HG03469 (cell line): ENCODE measurements around the gene PRMT6.
"Not testable (repeated sequence)": the region's sequence is repeated elsewhere in the genome, so short reads cannot be mapped to it uniquely, and the experiment has no call there.

Source experiments
- ATAC-seq: cut with Tn5 transposase; IDR thresholded peaks from one replicate; pipeline ENCODE4 v1.9.1; 2021; ENCODE audit warnings: mild to moderate bottlenecking, moderate library complexity, moderate number of reproducible peaks; ENCODE audit not compliant: unreplicated experiment

The PRMT6 gene

DNA sequence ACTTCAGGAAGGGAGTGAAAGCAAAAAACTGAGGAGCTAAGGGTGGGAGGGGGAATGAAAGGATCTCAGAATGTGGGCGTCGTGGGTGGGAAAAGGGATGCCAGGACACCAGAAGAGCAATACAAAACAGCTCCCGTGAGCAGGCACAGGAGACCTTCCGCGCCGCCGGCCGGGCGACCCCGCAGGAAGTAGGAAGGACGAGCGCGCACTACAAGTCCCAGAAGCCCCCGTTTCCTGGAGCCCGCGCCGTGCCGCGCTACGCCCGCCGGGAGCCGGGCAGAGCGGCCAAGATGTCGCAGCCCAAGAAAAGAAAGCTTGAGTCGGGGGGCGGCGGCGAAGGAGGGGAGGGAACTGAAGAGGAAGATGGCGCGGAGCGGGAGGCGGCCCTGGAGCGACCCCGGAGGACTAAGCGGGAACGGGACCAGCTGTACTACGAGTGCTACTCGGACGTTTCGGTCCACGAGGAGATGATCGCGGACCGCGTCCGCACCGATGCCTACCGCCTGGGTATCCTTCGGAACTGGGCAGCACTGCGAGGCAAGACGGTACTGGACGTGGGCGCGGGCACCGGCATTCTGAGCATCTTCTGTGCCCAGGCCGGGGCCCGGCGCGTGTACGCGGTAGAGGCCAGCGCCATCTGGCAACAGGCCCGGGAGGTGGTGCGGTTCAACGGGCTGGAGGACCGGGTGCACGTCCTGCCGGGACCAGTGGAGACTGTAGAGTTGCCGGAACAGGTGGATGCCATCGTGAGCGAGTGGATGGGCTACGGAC, at the start of gene PRMT6:
Gene PRMT6, plus strand, starts transcription at position 249 of the 771 bp plus-strand sequence. Its CDS starts 42 bp downstream, at position 291.
- peak; percentile 81 for ATAC-seq

DNA sequence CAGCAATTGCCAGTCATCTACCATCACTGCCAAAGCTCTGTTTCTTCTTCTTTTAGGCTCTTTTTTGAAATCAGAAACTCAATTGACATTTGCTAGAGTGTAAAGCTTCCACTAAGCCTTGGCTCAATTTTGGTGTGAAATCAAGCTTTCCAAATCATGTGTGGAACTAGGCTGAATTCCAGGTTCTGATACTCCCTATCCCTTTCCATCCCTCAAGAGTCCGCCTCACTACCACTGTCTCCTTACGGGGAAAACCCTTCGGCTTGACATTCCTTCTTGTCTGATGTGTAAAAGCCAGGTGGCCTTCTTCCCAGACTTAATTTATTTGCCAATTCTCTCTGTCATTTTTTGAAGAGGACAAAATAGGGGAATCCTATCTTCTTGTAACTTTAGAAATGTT, 47.2 kb upstream of the PRMT6 start:
- ATAC-seq: no peak

DNA sequence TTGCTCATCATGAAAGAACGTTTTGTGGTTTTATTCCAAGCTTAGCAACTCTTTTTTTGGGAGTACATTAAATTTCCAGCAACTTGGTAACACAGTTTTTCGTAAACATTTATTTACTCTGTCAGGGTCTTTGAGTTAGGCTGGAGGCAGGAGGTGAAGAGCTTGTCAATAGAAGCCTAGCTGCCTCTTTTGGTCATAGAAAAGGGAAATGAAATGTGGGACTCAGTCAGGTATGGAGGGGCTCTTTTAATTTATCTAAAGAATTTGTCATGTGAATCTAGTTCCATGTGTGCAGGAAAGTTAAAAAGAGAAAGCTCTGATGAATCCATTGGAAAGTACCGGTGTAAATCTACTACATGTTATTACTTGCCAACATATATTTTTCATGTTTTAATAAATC, 45.9 kb upstream of the PRMT6 start:
- peak; percentile 71 for ATAC-seq

DNA sequence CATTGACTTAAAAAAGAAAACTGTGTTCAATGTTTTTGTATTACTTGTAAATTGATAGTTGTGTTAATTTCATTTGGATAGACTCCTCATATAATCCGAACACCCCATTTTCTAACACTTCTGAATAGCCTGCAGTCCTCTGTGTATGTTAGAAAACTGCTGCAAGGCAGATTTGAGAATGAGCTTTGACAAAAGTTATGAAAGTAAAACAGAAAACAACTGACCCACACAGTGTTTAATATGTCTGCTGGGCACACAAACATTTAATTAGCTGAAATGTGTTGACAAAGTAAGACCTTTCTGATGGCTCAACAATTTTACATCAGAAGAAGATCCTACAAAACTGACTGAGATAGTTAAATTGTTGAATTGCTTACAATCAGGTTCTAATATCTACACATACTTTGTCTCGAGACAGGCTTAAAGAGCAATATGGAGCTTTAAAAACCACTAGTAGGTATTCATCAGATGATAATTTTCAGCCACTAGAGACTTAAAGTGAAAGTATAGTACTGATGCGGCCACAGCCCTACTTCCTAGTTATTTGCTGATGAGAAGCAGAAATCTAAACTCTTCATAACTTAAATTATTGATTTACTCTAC, 40.0 kb upstream of the PRMT6 start:
- ATAC-seq: peak; percentile 79

DNA sequence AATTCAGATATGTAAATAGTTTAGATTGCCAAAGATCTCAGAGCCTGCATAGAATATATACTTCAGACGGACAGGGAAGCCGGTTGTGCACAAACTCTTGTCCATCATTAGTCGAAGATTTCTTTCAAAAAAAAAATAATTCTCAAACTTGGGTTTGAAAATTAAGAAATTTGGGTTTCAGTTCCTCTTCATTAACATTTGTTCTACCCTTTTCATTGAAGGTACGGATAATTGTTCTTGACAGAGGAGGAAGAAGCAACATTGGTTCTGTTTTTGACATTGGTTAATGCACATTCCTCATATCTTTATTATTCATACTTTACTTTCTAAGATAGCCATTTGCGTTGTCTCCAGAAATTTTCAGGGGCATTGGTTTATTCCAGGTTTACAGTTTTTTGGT, 38.0 kb upstream of the PRMT6 start:
- no peak for ATAC-seq

DNA sequence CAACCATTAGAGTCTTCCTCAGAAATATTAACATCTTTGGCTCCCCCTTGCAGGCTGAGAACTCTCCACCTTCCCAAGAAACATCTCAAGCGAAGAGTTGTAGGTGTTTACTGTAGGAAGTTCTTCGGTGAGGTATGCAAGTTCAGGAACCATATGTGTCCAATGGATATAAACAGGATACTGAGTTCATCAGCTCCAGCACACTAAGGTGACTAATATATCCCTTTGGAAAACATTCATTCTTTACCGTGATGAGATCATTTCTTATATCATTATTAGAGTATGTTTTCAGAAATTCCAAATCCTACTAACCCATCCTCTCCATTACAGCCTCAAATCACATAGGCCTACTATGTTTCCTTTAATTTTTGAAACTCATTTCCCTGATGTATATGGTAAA, 37.3 kb upstream of the PRMT6 start:
- no peak for ATAC-seq

DNA sequence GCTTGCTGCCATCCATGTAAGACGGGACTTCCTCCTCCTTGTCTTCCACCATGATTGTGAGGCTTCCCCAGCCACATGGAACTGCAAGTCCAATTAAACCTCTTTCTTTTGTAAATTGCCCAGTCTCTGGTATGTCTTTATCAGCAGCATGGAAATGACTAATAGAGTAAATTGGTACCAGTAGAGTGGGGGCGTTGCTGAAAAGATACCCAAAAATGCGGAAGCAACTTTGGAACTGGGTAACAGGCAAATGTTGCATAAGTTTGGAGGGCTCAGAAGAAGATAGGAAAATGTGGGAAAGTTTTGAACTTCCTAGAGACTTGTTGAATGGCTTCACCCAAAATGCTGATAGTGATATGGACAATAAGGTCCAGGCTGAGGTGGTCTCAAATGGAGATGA, 17.6 kb upstream of the PRMT6 start:
- ATAC-seq: not testable (repeated sequence)

DNA sequence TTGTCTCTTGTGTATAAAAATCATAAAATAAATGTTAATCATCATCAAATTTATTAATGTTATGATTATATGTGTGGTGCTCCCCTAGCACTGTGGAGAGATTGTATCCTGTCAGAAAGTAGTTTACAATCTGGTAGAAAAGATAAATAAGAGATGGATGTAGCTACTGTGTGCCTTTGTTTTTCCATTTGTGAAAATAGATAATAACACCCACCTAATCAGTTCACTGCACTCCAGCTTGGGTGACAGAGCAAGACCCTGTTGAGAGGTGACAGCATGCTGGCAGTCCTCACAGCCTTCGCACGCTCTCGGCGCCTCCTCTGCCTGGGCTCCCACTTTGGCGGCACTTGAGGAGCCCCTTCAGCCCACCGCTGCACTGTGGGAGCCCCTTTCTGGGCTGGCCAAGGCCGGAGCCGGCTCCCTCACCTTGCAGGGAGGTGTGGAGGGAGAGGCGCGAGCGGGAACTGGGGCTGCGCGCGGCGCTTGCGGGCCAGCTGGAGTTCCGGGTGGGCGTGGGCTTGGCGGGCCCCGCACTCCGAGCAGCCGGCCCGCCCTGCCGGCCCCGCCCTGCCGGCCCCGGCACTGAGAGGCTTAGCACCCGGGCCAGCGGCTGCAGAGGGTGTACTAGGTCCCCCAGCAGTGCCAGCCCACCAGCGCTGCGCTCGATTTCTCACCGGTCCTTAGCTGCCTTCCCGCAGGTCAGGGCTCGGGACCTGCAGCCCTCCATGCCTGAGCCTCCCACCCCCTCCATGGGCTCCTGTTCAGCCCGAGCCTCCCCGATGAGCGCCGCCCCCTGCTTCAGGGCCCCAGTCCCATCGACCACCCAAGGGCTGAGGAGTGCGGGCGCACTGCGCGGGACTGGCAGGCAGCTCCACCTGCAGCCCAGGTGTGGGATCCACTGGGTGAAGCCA, 11.9 kb upstream of the PRMT6 start:
- not testable (repeated sequence) for ATAC-seq

DNA sequence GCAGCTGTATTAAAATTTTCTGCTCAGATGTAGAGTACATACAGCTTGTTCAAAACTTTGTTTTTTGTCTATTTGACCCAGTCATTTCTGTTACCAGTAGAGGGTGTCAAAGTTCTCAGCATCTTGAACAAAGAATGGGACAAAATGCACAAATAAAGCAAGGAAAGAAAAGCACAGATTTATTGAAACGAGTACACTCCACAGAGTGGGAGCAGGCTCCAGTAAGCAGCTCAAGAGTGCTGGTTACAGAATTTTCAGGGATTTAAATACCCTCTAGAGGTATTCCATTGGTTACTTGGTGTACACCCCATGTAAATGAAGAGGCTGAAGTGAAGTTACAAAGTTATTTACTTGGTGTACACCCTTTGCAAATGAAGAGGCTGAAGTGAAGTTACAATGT, 8.9 kb upstream of the PRMT6 start:
- no peak for ATAC-seq

DNA sequence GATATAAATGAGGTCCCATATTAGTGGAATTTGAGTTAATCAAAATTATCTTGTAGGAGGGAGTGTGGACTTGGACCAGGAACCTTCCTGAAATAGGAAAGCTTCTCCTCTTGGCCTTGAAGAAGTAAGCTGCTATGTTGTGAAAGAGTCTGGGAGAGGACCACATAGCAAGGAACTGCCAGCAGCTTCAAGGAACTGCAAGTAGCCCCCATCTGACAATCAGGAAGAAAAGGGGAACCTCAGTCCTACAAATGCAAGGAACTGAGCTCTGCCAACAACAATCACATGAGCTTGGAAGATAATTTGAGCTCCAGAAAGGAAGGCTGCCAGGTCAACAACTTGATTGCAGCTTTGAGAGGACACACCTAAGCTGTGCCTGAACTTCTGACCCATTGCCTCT, 8.2 kb upstream of the PRMT6 start:
- no peak for ATAC-seq

DNA sequence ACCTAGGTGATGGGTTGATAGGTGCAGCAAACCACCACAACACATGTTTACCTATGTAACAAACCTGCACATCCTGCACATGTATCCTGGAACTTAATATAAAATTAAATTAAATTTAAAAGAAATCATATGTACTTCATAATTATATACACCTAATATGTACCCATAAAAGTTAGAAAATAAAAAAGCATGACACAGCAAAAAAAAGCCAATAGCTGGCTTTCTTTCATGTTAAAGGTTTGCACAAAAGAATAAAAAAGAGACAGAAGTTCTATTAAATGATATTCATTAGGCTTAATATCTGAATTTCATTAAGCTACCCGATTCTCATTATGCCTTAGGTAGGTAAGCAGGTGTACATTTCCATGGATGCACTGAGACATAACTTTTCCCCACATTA, 5.2 kb upstream of the PRMT6 start:
- no peak for ATAC-seq

DNA sequence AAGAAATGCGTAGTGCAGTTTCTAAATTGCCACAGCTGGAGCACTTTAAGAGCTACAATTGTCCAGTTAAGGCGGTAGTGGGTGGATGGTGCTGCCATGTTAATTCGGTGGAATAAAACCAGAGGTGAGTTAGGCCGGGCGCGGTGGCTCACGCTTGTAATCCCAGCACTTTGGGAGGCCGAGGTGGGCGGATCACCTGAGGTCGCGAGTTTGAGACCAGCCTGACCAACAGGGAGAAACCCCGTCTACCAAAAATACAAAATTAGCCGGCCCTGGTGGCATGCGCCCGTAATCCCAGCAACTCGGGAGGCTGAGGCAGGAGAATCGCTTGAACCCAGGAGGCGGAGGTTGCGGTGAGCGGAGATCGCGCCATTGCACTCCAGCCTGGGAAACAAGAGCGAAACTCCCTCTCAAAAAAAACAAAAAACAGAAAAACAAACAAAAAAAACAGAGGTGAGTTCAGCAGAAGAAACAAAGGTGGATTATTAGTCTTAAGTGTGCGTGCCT, 502 bp upstream of the PRMT6 start:
- ATAC-seq: not testable (repeated sequence)

DNA sequence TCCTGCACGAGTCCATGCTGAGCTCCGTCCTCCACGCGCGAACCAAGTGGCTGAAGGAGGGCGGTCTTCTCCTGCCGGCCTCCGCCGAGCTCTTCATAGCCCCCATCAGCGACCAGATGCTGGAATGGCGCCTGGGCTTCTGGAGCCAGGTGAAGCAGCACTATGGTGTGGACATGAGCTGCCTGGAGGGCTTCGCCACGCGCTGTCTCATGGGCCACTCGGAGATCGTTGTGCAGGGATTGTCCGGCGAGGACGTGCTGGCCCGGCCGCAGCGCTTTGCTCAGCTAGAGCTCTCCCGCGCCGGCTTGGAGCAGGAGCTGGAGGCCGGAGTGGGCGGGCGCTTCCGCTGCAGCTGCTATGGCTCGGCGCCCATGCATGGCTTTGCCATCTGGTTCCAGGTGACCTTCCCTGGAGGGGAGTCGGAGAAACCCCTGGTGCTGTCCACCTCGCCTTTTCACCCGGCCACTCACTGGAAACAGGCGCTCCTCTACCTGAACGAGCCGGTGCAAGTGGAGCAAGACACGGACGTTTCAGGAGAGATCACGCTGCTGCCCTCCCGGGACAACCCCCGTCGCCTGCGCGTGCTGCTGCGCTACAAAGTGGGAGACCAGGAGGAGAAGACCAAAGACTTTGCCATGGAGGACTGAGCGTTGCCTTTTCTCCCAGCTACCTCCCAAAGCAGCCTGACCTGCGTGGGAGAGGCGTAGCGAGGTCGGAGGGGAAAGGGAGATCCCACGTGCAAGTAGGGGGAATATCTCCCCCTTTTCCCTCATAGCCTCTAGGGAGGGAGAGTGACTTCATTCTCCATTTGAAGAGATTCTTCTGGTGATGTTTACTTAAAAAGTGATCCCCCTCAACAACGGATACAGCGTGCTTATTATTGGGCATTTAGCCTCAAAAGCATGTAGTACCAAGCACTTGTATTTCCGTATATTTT, 991 bp downstream of the PRMT6 start:
- ATAC-seq: peak; percentile 38

DNA sequence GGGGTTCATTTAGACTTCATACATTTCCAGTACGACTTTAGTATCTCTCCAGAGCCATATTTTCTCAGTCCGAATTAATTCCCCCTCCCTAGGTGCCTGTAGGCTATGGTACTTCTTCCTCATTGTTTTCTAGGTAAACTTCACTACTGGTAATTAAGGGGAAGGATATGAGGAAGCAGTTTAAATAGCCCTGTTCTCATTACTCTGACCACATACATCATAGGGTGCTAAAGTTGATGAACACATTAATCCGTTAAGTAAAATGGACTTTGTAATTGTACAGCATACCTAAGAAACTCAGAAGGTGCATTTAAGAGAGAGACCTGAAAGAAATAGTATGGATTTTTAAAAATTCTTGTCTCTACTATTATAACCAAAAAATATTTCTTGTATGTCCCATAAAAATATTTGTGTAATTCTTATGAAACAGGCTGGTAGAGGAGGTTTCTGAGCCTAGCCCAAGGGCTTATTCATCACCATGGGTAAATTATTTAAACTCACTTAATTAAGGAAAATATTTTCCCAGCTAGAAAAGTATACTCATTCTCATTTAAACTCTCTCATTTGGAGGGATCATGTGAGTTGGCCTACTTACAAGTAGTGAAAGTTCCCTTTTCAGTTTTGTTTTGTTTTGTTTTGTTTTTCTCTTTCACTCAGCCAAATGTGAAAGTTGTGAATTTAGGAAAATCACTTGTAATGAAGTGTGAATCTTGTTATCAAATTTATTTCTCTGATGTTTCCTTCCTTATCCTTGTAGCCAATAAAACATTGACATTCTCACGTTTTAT, 2.0 kb downstream of the PRMT6 start:
- ATAC-seq: no peak

DNA sequence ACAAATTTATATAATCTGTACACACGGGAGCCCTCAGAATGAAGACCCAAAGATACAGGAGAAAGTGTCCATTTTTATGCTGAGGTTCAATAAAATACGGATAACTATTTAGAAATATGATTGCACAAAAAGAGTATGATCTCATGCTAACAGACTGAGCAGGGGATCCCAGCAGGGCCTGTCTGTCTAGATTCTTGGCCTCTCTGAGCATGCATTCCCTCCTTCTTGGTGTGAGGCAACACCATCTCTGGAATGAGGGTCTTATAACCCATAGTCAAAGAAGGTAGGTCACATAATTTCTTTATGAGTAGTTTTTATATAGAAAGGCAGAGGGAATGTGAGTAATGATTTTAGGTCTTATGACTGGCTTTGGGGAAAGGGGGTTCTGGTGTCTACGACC, 5.4 kb downstream of the PRMT6 start:
- ATAC-seq: no peak

DNA sequence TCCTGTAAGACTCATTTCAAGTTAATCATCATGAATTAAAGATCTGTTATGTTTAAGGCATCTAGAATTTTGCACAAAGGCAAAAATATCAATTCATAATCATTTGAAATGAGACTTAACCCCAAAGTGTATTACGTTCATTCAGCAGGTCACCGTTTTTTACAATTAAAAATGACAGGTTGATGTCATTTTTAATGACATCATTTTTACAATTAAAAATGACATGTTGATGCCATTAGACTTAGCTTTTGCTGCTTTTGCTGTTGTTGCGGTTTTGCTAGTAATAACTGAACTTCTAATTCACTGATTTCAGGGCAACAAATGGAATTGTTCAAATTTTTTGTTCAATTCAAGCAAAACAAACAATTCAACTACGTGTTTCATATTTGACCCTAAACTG, 17.0 kb downstream of the PRMT6 start:
- no peak for ATAC-seq

DNA sequence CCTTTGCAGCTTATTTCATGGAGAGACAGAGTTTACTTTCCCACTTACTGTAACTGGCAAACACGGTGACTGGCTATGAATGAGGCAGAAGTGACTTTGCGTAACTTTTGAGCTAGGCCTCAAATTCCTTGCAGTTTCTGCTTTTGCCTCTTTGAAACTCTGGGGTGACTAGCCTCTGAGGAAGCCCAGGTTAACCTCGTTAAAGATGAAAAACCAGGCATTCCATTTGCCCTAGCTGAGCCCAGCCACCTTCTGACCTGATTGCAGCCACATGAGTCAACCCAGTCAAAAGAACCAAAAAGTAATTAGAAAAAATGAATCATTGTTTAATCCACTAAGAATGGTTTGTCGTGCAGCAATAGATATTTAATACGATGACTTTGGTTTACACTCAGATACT, 20.4 kb downstream of the PRMT6 start:
- no peak for ATAC-seq

DNA sequence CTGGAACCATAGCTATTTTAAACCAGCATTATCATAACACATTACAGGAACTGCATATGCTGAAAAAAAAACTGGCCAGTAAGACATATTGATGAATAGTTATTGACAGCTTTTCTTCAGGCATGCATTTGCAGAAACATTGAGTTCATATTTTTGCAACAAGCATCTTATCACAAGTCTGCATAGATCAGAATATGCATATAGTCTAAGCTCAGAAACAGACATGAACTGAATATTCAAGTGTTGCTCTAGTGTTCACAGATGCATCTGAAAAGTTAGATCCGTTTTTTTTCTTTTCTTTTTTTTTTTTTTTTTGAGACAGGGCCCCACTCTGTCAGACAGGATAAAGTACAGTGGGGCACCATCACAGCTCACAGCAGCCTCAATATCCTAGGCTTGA, 22.8 kb downstream of the PRMT6 start:
- ATAC-seq: no peak

DNA sequence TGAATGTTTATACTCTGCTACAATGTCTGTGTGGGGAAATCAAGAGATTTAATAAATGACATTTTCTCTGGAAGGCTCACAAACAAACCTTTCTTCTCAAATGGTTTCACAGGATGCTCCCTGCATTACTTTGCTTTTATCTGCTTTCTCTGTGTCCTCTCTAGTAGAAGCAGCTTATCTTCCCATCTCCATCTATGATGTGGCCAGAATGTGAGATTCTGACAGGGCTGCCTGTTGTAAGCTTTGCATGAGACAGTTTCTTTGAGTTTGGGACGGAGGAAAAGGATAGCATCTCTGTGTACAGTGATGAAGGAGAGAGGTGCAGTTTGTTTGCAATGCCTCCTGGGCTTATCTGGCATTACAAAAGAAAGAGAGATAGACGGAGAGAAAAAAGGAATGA, 24.6 kb downstream of the PRMT6 start:
- no peak for ATAC-seq

DNA sequence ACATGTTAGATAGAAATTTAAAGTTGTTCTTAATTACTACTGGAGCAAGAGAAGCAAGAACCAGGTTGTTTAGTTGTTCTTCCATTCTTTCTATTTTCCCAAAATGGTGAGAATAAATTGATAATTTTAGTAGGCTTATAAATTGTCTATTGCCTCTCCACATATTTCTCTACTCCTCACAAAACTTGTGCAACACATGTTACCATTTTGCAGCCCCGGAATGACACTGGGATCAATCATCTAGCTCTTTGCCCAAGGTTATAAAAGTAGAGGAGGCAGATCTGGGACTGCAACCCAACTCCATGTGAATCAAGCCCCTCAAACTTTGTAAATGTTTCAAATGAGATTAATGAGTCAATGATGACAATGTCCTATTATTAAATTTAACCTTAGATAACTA, 34.9 kb downstream of the PRMT6 start:
- no peak for ATAC-seq
